HG03064 (cell line): ENCODE results near the gene TGFBRAP1.

Source experiments
- ATAC-seq: cut with Tn5 transposase; IDR thresholded peaks from one replicate; pipeline ENCODE4 v1.9.1; 2021; ENCODE audit warnings: low read depth; ENCODE audit not compliant: unreplicated experiment

The TGFBRAP1 gene, protein sequence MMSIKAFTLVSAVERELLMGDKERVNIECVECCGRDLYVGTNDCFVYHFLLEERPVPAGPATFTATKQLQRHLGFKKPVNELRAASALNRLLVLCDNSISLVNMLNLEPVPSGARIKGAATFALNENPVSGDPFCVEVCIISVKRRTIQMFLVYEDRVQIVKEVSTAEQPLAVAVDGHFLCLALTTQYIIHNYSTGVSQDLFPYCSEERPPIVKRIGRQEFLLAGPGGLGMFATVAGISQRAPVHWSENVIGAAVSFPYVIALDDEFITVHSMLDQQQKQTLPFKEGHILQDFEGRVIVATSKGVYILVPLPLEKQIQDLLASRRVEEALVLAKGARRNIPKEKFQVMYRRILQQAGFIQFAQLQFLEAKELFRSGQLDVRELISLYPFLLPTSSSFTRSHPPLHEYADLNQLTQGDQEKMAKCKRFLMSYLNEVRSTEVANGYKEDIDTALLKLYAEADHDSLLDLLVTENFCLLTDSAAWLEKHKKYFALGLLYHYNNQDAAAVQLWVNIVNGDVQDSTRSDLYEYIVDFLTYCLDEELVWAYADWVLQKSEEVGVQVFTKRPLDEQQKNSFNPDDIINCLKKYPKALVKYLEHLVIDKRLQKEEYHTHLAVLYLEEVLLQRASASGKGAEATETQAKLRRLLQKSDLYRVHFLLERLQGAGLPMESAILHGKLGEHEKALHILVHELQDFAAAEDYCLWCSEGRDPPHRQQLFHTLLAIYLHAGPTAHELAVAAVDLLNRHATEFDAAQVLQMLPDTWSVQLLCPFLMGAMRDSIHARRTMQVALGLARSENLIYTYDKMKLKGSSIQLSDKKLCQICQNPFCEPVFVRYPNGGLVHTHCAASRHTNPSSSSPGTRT

DNA sequence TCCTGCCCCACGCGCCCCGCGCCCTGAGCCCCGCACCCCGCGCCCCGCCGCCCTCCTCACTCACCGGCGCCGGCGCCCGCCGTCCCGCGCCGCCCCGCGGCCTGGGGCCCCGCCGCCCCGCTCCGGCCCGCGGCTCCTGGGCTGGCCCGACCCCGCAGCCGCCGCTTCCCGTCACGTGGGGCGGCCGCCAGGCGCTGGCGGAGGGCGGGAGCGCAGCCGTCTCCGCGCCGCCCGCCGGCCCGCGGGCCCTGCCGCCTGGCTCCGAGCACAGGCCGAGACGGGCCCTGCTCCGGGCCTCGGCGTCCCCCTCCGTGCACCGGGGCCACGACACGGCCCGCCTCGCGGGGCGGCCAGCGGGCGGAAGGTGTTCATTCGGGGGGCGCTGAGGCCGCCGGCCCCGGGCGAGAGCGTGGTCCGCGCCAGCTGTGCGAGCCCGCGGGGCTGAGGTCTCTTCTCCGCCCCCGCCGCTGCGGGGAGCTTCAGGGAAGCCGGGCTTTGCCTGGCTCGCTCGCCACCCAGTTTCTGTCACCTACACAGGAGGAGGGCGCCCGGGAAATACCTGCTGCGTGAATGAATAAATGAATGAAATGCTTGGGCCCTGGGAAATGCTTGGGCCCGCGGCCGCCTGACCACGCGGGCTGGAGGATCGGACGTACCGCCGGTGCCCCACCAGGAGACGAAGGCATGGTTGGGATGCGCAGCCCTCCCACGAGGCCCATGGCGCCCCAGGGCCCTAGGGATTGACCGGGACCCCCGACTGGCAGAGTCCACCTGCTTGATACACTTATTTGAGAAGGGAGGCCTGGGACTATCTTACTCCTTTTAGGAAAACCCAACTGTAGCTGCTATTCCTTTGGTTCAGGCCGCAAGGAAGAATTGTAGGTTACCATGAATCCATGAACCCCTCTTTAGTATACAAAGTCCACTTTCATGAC, at the start of gene TGFBRAP1:
TGFBRAP1 (minus strand) TSS at position 175 of the 935 bp plus-strand sequence. CDS start 21,434 bp downstream, outside the sequence.
- ATAC-seq = peak; percentile 57

DNA sequence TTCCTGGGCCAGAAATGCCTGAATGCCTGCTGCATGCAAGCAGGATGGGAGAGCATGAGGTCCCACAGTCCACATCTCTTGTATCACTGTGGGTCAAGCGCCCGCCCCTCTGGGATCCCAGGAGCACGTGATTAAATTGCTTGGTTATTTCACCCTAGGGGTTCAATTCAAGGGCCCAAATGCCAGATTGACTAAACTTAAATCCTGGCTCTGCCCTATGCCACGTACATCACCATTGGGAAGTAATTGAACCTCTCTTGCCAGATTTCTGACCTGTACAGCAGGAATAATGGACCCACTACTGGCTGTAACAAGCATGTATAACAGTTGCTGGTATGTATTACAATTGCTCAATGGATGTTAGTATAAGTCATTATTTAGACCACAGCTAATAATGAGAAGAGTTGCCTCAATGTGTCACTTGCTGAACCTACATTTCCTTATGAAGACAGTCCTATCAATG, 49.4 kb upstream of the TGFBRAP1 start:
- no peak for ATAC-seq

DNA sequence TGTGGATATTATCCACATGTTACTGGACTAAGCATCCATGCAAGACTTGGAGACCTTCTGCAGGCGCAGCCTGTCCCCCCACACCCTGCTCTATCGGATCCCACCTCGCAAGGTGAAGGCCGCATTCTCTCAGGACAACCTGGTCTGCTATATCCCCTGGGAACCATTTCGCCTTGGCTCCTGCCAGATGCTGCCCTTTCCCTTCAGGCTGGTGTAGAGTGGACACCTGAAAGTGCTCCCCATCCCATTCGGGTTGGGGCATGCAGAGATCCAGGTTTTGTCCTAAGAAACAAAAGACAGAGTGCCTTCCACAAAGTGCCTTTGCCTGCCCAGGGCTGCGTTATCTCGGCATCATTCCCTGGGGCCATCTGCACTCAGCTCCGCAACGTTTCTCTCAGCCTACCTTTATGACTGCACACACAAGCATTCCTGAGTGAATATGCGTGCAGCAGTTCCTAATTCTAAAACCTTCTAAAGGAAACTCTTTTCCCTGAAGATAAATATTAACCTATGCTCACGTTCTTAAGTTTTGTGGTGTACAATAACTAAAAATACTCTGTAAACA, 48.8 kb upstream of the TGFBRAP1 start:
- no peak for ATAC-seq

DNA sequence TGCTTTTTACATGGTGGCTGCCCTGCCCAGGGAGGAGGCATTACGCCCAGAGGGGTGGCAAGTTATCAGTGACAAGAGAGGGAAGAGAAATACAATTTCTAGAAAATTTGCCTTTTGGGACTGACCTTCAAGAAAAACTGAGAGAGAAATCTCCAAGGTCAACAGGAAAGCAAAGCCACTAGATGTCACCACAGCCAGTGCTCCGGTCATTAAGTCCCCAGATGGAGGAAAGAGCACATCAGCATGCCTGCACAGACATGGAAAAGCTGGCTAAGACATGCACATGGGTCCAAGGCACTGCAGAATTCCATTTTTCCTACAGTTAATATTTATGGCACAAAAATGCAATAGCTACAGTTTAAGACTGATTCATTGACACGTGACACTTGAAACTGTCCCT, 48.3 kb upstream of the TGFBRAP1 start:
- no peak for ATAC-seq

DNA sequence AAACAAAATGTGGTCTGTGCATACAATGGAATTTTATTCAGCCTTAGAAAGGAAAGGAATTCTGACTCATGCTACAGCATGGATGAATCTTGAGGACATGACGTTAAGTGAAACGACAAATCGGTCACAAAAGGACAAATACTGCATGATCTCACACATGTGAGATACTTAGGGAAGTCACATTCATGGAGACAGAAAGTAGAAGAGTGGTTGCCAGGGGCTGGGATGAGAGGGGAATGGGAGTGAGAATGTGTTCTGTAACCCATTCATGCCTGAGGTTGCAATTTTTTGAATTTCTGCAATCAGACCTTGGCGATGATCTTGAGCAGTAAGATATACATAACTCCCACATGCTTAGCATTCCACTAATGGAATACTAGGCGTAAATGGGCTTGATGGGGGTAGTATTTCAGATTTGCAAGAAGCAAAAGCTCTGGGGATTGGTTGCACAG, 47.3 kb upstream of the TGFBRAP1 start:
- ATAC-seq = no peak

DNA sequence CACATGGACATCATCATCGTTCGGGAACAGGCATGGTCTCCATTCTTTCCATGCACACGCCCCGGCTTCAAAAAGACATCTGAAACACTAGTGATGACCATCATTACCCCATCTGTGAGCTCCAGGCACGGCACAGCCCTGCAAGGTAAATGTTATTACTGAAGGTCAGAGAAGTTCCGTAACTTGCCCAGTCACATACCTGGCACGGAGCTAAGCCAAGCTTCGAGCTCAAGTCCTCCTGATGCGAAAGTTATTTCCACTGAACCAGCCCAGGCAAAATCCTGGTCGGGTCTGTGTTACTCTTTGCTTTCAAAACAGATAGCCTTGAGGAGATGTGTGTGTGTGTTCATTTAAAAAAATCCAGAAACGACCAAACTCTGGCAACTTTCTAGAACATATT, 46.5 kb upstream of the TGFBRAP1 start:
- no peak for ATAC-seq

DNA sequence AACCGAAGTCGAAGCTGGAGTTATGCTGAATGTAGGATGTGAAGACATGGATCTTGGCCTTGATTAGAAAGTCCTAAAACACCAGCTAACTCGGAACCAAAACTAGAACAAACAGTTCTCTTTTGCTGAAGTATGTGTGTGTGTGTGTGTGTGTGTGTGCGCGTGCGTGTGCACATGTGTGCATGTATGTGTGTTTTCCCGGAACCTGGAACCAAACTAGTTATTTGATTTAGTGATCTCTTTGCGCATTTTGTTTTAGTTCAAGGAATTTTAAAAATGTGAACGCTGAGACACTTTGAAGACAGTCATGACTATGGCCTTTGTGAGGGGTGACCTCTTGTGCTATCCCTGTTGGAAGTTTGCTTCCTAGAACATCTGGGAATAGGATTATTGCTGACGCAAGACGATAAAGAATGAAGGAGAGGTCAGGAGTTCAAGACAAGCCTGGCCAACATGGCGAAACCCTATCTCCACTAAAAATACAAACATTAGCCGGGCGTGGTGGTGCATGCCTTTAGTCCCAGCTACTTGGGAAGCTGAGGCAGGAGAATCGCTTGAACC, 45.5 kb upstream of the TGFBRAP1 start:
- no peak for ATAC-seq

DNA sequence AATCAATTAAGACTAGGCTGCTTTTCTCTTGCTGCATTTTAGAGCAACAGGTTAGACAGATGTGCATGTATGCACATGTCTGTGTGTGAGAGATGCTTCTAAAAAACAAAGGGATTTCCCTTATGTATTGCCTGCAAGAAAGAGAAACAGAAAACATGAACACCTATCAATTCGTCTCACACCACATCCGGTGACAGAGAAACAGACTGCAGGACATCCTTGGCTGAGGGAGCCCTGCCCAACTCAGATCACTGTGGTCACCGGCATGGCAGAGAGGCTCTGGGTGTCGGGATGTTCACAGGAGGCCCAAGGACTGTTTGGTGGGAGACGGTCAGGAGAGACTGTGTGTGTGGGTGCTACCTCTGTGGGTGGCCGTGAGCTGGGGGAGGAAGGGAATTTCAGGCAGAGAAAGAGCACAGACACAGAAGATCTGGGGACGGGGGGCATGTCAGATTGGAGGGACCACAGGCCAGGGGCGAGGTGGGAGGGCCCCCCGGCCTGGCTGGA, 44.4 kb upstream of the TGFBRAP1 start:
- ATAC-seq = peak; percentile 85

DNA sequence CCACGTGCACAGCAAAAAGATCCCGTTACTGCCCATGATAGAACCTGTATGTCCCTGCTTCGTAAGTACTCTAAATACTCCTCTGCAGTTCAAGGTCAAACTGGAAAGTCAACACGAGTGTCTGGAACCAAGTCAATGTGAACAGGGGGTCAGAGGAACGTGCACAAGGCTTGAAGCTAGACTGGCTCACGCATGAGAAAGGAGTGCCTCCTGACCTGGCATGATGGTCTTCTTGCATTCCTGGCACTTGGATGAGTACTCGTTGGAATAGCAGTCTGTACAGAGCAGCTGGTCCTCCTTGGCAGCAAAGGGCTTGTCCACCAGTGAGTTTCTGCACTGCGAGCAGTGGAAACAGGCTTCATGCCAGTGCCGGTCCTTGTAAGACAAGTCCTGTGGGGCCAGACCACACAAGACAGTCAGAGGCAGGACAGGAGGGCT, 43.8 kb upstream of the TGFBRAP1 start:
- ATAC-seq = peak; percentile 28

DNA sequence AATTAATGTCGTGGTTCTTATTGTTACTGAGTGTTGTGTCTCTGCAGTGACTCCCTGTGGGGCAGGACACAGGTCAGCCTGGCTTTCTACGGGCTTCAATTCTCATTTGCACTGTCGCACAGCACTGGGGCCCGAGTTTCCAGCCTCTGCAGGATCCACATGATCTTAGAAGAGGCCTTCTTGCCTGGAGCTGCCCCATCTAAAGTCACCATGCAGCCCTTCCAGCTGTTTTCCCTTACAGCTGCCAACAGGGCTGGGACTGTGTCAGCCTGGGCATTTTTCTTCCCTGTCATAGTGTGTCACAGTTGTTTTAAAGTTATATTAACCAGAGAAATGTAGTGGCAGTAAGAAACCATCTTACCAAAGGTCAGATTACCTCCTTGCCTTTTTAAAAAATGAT, 42.3 kb upstream of the TGFBRAP1 start:
- no peak for ATAC-seq

DNA sequence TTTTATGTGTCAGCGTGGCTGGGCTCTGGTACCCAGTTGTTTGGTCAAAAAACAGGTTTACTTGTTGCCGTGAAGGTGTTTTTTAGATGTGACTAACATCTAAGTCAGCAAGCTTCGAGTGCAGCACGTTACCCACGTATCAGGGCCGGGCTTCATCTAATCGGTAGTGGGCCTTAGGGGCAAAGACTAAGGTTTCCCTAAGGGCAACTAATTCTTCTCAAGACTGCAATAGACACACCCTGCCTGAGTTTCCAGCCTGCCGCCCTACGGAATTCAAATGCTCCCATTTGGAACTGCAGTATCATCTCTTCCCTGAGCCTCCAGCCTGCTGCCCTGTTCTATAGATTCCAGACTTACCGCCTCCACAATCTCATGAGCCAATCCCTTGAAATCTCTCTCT, 41.6 kb upstream of the TGFBRAP1 start:
- no peak for ATAC-seq

DNA sequence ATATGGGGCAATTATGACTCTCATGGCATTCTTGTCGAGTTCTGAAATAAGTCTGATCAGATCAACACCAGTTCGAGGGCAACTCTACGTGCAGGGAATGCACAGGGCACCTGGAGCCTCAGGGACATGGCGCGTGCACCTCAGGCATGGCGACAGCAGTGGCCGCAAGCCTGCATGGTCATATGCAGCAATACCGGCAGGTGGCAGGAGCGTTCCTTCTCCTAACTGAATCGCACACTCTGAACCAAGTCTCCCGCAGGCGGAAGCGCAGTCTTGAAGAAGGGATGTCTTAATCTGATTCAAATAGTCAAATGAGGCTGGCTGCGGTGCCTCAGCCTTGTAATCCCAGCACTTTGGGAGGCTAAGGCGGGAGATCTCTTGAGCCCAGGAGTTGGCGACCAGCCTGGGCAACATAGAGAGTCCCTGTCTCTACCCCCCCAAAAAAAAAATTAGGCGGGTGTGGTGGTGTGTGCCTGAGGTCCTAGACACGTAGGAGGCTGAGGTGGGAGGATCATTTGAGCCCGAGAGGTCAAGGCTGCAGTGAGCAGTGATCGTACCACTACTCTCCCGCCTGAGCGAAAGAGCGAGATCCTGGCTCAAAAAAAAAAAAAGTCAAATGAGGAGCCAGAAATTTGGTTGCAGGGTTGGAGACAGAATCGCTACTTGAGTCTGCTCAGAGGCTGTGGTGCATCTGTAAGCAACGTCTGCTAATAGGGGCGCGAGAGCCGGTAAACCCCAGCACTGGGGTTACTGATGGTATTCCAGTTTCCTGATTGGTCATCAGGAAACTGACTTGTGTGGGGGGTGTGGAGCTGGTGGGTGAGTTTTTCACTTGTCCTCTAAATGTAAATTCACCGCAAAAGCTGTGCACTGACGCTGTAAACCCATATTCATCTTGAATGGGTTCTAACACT, 40.5 kb upstream of the TGFBRAP1 start:
- ATAC-seq = peak; percentile 89

DNA sequence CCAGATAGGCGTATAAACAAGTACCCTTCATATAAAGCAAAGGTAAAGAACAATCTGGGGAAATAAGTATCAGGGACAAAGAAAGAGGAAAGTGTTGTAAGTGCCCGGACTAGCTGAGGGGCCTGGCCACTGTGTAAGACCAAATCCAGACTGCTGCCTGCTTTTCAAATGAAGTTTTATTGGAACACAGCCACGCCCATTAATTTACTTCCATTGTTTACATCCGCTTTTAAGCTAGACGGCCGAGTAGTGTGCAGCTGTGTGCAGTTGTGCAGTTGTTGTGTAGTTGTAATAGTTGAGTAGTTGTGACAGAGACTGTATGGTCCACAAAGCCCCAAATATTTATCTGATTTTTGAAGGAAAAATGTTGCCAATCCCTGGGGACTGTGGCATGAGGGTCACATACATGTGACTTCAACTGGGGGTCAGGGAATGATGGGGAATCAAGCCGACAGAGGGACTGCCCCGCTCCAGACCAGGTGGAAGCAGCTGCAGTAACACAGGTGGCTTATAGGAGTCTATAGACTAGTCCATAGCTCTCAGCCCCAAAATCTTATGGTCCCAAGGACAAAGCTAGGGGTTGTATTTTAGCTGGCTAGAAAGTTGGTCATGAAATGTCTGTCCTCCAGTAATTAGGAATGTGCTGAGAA, 39.3 kb upstream of the TGFBRAP1 start:
- ATAC-seq = no peak

DNA sequence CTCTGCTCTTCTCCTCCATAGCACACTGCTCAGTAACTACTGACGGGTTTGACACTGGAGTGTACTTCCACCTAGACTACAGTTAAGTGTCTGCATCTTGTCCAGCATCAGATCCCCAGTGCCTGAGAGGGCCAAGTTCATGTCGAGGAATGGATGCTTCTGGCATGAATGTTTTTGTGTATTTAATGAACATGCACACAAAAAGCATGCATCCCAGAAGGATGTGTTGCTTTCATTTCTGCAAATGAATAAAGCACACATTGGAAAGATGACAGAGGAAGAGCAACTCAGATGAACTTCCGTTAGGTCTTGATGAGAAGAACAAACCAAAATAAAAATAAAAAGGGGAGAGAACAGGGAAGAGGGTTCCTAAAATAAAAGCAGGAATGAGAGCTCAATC, 35.7 kb upstream of the TGFBRAP1 start:
- no peak for ATAC-seq

DNA sequence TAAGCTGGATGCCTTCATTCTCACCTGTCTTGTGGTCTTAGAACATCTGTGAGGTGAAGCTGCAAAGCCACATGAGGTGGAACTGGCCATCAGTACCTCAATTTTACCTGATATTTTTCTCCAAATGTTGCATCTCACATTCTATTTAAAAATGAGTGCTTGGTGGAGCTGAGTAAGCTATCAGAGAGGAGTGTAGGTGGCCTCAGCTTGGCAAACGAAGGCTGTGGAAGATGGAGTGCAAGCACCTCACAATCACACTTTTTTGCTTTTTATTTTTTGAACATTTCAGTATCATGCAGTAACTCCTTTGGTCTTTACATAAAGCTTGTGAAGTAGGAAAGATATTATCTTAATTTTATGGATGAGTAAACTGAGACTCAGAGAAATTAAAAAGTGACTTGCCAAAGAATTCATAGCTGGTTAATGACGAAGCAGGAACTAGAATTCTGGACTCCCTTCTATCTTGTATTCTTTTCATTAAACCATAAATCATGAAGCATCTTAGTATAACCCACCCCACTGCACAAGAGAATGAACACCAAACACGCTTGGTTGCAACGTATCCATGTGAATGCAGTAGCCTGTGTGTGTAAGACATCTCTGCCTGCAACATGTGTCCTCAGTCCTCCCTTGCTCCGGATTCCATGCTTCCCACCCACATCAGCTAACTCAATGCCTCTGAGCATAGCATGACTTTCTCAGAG, 35.1 kb upstream of the TGFBRAP1 start:
- ATAC-seq = no peak

DNA sequence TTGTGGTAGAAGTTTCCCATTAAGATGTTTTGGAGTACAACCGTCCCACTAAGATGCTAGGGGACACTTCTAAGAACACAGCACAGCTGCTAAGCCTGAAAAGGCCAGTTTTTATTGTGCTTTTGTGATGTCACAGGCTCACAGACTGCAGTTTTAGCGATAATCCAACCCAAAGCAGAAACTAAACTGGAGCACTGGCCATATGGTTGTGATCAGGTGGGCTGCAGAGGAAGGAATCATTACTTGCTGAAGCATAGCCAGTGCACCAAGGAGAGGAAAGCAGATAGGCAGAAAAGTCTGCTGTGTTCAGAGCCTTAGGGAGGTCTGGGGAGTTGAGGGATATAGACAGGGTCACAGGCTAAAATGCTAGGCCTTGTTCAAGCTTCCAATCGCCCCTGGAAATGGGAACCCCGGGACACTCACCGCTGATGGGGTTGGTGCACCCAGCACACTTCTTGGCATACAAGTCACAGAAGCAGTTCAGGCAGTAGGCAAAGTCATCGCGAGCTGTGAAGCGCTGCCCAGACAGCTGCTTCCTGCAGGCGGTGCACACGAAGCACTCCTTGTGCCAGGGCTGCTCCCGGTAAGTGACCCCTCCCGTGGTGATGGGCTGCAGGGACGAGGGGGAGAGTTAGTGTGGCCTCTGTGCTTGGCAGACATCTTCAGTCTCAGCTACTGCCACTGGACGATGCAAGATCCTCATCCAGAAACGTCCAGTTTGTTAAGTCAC, 33.5 kb upstream of the TGFBRAP1 start:
- no peak for ATAC-seq
